GM23248 (cell line): ENCODE results near the gene ABLIM2. TPM values are rescaled to one million over a fixed set of nuclear protein-coding genes. Genes with fewer than 3 reads are reported as not detected.

Experiments used
- DNase-seq: peaks from one replicate; pipeline ENCODE4 v3.0.0-alpha.2; 2015
- H2AFZ ChIP-seq: fragments of 200-600 bp; sonication (generic); 2 replicates; pipeline ENCODE4 v1.6.1; 2016; ENCODE audit warnings: antibody characterized with exemption
- H3F3A ChIP-seq: fragments of 200-600 bp; sonication (generic); 2 replicates; pipeline ENCODE4 v1.6.1; 2016; ENCODE audit warnings: mild to moderate bottlenecking, antibody characterized with exemption, mixed run types; ENCODE audit not compliant: insufficient read depth
- H3K27ac ChIP-seq: fragments of 200-600 bp; sonication (generic); 2 replicates; pipeline ENCODE4 v1.5.1; 2016; ENCODE audit warnings: mild to moderate bottlenecking
- H3K27me3 ChIP-seq: fragments of 200-600 bp; sonication (generic); replicated peaks from 2 replicates; pipeline ENCODE4 v1.6.1; 2016; ENCODE audit warnings: mild to moderate bottlenecking; ENCODE audit not compliant: insufficient read depth
- H3K36me3 ChIP-seq: fragments of 200-600 bp; sonication (generic); 2 replicates; pipeline ENCODE4 v1.6.1; 2016; ENCODE audit warnings: low read depth, mild to moderate bottlenecking
- H3K4me1 ChIP-seq: fragments of 200-600 bp; sonication (generic); 2 replicates; pipeline ENCODE4 v1.6.1; 2016; ENCODE audit warnings: mild to moderate bottlenecking; ENCODE audit not compliant: insufficient read depth
- H3K4me2 ChIP-seq: fragments of 200-600 bp; sonication (generic); one replicate; pipeline ENCODE4 v1.6.1; 2016; ENCODE audit warnings: mild to moderate bottlenecking; ENCODE audit not compliant: unreplicated experiment
- H3K4me3 ChIP-seq: fragments of 200-600 bp; sonication (generic); 2 replicates; pipeline ENCODE4 v1.5.1; 2016; ENCODE audit warnings: mild to moderate bottlenecking
- H3K79me2 ChIP-seq: fragments of 200-600 bp; sonication (generic); 2 replicates; pipeline ENCODE4 v1.6.1; 2016; ENCODE audit warnings: mild to moderate bottlenecking; ENCODE audit not compliant: insufficient read depth
- H3K9ac ChIP-seq: fragments of 200-600 bp; sonication (generic); 2 replicates; pipeline ENCODE4 v1.6.1; 2016; ENCODE audit warnings: mild to moderate bottlenecking
- H3K9me2 ChIP-seq: fragments of 200-600 bp; sonication (generic); 2 replicates; pipeline ENCODE4 v1.6.1; 2016; ENCODE audit warnings: mixed run types, mild to moderate bottlenecking, moderate library complexity; ENCODE audit not compliant: insufficient read depth
- H3K9me3 ChIP-seq: fragments of 200-600 bp; sonication (generic); one replicate; pipeline ENCODE4 v1.6.1; 2017; ENCODE audit warnings: low read depth
- H4K20me1 ChIP-seq: fragments of 200-600 bp; sonication (generic); 2 replicates; pipeline ENCODE4 v1.6.0; 2016; ENCODE audit not compliant: insufficient read depth
- EZH2 ChIP-seq: fragments of 200-600 bp; sonication (generic); IDR thresholded peaks from 2 replicates; pipeline ENCODE4 v1.6.1; 2018; ENCODE audit warnings: antibody characterized with exemption, mild to moderate bottlenecking; ENCODE audit not compliant: insufficient read depth, poor library complexity, severe bottlenecking
- EZH2phosphoT487 ChIP-seq: fragments of 200-600 bp; sonication (generic); IDR thresholded peaks from 2 replicates; pipeline ENCODE4 v1.6.1; 2018; ENCODE audit warnings: antibody characterized with exemption, moderate library complexity, mild to moderate bottlenecking, low read depth; ENCODE audit not compliant: insufficient read depth
- WGBS, 2 experiments: methylation state at CpG; one replicate each; pipeline ENCODE4 v1.1.6; 2015 to 2017; ENCODE audit warnings: low lambda C conversion rate in 2 of 2, low coverage in 1 of 2; ENCODE audit errors: missing lambda C conversion rate in 2 of 2; 5-methylcytosine and 5-hydroxymethylcytosine counted together
- in situ Hi-C: fragments of 300-500 bp; cut with MboI; formaldehyde crosslinking; loops from 2 replicates; pipeline ENCODE4 v1.15.0; 2020
- polyA plus RNA-seq: library from polyadenylated mRNA; unstranded; fragments of >200 nt; fragmentation: Nextera tagmentation; extraction: Ambion mirVana; gene quantifications from 2 replicates; pipeline ENCODE4 v1.2.1, GENCODE V29; 2016
- total RNA-seq: library from RNA; depleted of rRNA; stranded (reverse); fragments of >200 nt; shearing (Covaris generic); gene quantifications from 2 replicates; pipeline ENCODE4 v1.2.3, GENCODE V29; 2014

The ABLIM2 gene
- total and polyA plus RNA-seq, 2 experiments from 2014 or later: not detected

DNA sequence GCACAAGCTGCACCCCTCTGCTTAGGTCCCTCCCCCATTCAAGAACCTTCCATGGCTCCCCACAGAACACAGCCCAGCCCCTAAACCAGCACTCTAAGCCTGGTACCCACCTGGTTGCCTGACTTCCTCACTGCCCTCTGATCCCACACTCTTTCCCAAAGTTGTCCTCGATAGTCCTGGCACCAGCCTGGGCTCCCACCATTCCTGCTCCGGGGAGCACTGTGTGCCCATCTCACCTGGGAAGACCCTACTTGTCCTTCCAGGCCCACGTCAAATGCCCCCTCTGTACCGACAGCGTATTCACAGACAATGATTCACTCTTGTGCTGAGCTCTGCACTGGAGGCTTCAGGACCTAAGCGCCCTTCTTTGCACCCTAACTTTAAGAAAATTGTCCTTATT is 40.1 kb downstream of the ABLIM2 start:
- in situ Hi-C loops: no loop called here
- Histone ChIP-seq H3K4me3 (no peak overlapping the region), H3K4me2 (no peak overlapping the region), H3F3A (no peaks in the 10 kb centered on the region), H3K36me3 (no peaks in the 10 kb centered on the region), H3K9me2 (no peaks in the 10 kb centered on the region), H4K20me1 (no peaks in the 10 kb centered on the region), H3K79me2 (no peaks in the 10 kb centered on the region), H3K27ac (no peak overlapping the region), H3K9ac (no peak overlapping the region), H3K9me3 (no peaks in the 10 kb centered on the region), H3K27me3 (peaks cover 29% of the 10 kb centered on the region), H2AFZ (no peak overlapping the region), H3K4me1 (no peaks in the 10 kb centered on the region)
- WGBS, 2 experiments: 66 to 74% methylated on average over 6 of the region's 6 CpGs
- no peak for DNase-seq
- no peak for TF ChIP-seq EZH2phosphoT487
- no peak for TF ChIP-seq EZH2

DNA sequence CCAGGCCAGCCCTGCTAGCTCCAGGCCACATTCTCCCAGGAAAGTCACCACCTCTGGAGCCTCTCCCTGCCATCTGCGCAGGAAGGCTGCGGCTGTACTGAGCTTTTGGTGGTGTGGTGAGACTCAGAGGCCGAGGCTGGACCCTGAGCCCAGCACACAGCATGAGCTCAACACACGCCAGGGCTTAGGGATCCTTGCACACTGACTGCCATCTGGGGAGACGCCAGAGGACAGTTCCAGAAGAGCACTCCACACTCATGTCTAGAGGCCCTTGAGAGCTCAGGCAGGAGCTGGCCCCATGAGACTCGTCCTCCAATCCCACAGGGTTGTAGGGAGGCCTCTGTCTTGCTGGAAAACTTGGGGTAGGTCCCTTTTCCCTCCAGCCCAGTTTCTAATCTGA is 40.6 kb downstream of the ABLIM2 start:
- H3K27me3 ChIP-seq: peaks cover 32% of the 10 kb centered on the region

DNA sequence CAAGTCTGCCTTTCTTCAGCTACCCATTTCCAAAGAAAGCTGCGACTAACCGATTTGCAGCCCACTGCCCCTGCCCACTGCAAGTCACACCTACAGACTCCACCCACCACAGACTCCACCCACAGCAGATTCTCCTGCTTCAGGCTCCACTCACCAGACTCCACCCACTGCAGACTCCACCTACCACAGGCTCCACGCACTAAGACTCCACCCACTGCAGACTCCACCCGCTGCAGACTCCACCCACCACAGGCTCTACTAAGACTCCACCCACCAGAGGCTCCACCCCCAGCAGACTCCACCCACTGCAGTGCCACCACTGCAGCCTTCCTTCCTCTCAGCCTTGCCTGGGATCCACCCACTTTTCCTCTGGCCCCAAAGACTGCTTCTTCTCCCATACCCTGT is 41.3 kb downstream of the ABLIM2 start:
- Histone ChIP-seq H3K9me3 (no peaks in the 10 kb centered on the region), H3K4me1 (no peaks in the 10 kb centered on the region), H3K27ac (no peak overlapping the region), H3K36me3 (no peaks in the 10 kb centered on the region), H3K4me3 (no peak overlapping the region), H3K9ac (no peak overlapping the region), H4K20me1 (no peaks in the 10 kb centered on the region), H2AFZ (no peak overlapping the region), H3K4me2 (no peak overlapping the region), H3K27me3 (peaks cover 33% of the 10 kb centered on the region), H3F3A (no peaks in the 10 kb centered on the region), H3K79me2 (no peaks in the 10 kb centered on the region), H3K9me2 (no peaks in the 10 kb centered on the region)
- TF ChIP-seq EZH2phosphoT487 (no peak), EZH2 (no peak)
- peak; percentile 56 for DNase-seq
- WGBS, 2 experiments: 51 to 53% methylated on average over 4 of the region's 4 CpGs
- in situ Hi-C loops: no loop called here

More for the DNA sequence above, 40.6 kb downstream of the ABLIM2 start:
- Histone ChIP-seq H3K4me1 (no peaks in the 10 kb centered on the region), H3F3A (no peaks in the 10 kb centered on the region), H3K4me3 (no peak overlapping the region), H2AFZ (no peak overlapping the region), H3K9ac (no peak overlapping the region), H3K27ac (no peak overlapping the region), H3K9me2 (no peaks in the 10 kb centered on the region), H4K20me1 (no peaks in the 10 kb centered on the region), H3K79me2 (no peaks in the 10 kb centered on the region), H3K4me2 (no peak overlapping the region), H3K36me3 (no peaks in the 10 kb centered on the region), H3K9me3 (no peaks in the 10 kb centered on the region)
- no peak for DNase-seq
- TF ChIP-seq EZH2phosphoT487 (no peak), EZH2 (no peak)
- in situ Hi-C loops: no loop called here
- WGBS, 2 experiments: 62 to 68% methylated on average over 6 of the region's 6 CpGs

DNA sequence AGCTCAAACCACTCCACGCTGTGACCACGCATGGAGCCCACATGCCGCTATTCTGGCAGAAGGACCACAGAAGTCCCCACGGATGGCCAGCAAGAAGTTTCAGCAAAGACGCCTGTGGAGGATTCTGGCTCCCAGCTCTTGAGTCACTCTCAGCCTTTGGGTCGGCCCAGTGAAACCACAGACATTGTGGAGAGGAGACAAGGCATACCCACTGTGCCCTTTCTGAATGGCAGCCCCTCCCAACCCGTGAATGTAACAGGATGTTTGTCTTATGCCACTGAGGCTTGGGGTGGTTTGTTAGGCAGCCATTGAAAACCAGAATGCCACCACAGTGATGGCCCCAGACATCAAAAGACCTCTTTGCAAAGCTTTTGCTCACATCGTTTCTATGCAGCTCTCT is 42.7 kb downstream of the ABLIM2 start:
- H3K9ac ChIP-seq: no peak overlapping the region
- H3K4me1 ChIP-seq: no peaks in the 10 kb centered on the region
- H3K27ac ChIP-seq: no peak overlapping the region

DNA sequence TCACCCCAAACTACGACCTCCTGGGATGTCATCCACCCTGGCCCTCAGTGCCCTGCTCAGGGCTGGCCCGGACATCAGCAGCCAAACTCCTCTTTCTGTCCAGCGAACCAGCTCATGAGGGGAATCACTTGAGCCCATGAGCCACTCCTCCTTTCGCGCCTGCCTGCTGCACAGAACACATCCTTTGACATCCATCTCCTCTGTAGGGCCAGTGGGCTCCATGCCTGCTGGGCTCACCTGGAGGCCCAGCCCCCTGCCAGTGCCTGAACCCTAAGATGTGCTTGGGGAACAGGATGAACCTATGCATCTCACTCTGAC is 43.5 kb downstream of the ABLIM2 start:
- no peak overlapping the region for H2AFZ ChIP-seq
- no peaks in the 10 kb centered on the region for H3K9me2 ChIP-seq
- TF ChIP-seq EZH2: no peak
- no peak for TF ChIP-seq EZH2phosphoT487
- H3F3A ChIP-seq: no peaks in the 10 kb centered on the region
- no peaks in the 10 kb centered on the region for H3K9me3 ChIP-seq
- H3K27me3 ChIP-seq: peaks cover 55% of the 10 kb centered on the region
- H3K36me3 ChIP-seq: no peaks in the 10 kb centered on the region
- no peaks in the 10 kb centered on the region for H3K4me1 ChIP-seq
- no peaks in the 10 kb centered on the region for H3K79me2 ChIP-seq
- no peak overlapping the region for H3K27ac ChIP-seq
- 36 to 39% methylated on average over 5 of the region's 5 CpGs for WGBS, 2 experiments
- no peak for DNase-seq
- H3K4me3 ChIP-seq: no peak overlapping the region
- H3K9ac ChIP-seq: no peak overlapping the region
- H3K4me2 ChIP-seq: no peak overlapping the region
- H4K20me1 ChIP-seq: no peaks in the 10 kb centered on the region
- in situ Hi-C loops: no loop called here

More for the DNA sequence above, 42.7 kb downstream of the ABLIM2 start:
- Histone ChIP-seq H3K9me3 (no peaks in the 10 kb centered on the region), H3F3A (no peaks in the 10 kb centered on the region), H4K20me1 (no peaks in the 10 kb centered on the region), H3K9me2 (no peaks in the 10 kb centered on the region), H3K79me2 (no peaks in the 10 kb centered on the region), H3K4me3 (no peak overlapping the region), H3K36me3 (no peaks in the 10 kb centered on the region), H3K27me3 (peaks cover 47% of the 10 kb centered on the region), H2AFZ (no peak overlapping the region), H3K4me2 (no peak overlapping the region)
- TF ChIP-seq EZH2: no peak
- no peak for TF ChIP-seq EZH2phosphoT487
- DNase-seq: no peak
- 28 to 31% methylated on average over 8 of the region's 8 CpGs for WGBS, 2 experiments
- in situ Hi-C loops: no loop called here
